Tibial nerve (tissue), 4 donors: ENCODE results near the gene OSBPL8. TPM values are rescaled to one million over a fixed set of nuclear protein-coding genes. Genes with fewer than 3 reads are reported as not detected.
A peak's percentile ranks its signal among the peaks of the same experiment; 100 is the strongest.

ENCODE experiments used
- DNase-seq, 2 donors: peaks; one replicate each; pipeline ENCODE4 v3.0.0-alpha.2; 2019; ENCODE audit warnings: low spot score in 2 of 2
- H3K27ac ChIP-seq, 4 donors: fragments of 200-600 bp; sonication (generic) in 3 of 4; one replicate each; pipeline ENCODE4 v1.5.1; 2017 to 2019; ENCODE audit warnings: mild to moderate bottlenecking in 1 of 4
- H3K27me3 ChIP-seq, 2 donors: fragments of 200-600 bp; sonication (generic) in 1 of 2; one replicate each; pipeline versions ENCODE4 v1.5.1 to v1.6.0; 2017 to 2019
- H3K36me3 ChIP-seq, 3 donors: fragments of 200-600 bp; sonication (generic); one replicate each; pipeline ENCODE4 v1.5.1; 2018 to 2019
- H3K4me1 ChIP-seq, 4 donors: fragments of 200-600 bp; sonication (generic) in 3 of 4; one replicate each; pipeline ENCODE4 v1.5.1; 2017 to 2019
- H3K4me3 ChIP-seq, 4 donors: fragments of 200-600 bp; sonication (generic) in 3 of 4; one replicate each; pipeline ENCODE4 v1.5.1; 2017 to 2019; ENCODE audit warnings: mild to moderate bottlenecking in 1 of 4, moderate library complexity in 1 of 4
- H3K9me3 ChIP-seq, 4 donors: fragments of 200-600 bp; sonication (generic) in 3 of 4; one replicate each; pipeline ENCODE4 v1.5.1; 2017 to 2019
- EP300 ChIP-seq, 2 donors: sonication (generic); formaldehyde crosslinking; IDR thresholded peaks; one replicate each; pipeline ENCODE4 v1.6.1; 2017; ENCODE audit warnings: antibody characterized with exemption in 2 of 2, mild to moderate bottlenecking in 1 of 2
- POLR2A ChIP-seq, 2 donors: fragments of 450-650 bp; IDR thresholded peaks; one replicate each; pipeline ENCODE4 v1.6.1; 2017; ENCODE audit warnings: antibody characterized with exemption in 2 of 2, mild to moderate bottlenecking in 2 of 2, moderate library complexity in 2 of 2
- WGBS, 2 donors: methylation state at CpG; one replicate each; pipeline ENCODE4 v1.1.5; 2018; 5-methylcytosine and 5-hydroxymethylcytosine counted together
- total RNA-seq, 4 donors: library from RNA; depleted of rRNA; stranded (reverse); fragments of >200 nt; gene quantifications; one replicate each; pipeline ENCODE4 v1.1.0, GENCODE V29; 2016
- TF ChIP-seq, protein P1 (sequence below), 5 experiments: fragments of 200-600 bp in 3 of 5; fragments of 450-650 bp in 2 of 5; sonication (generic) in 3 of 5; IDR thresholded peaks; one replicate each; pipeline ENCODE4 v1.5.1; 2016 to 2019; ENCODE audit warnings: antibody characterized with exemption in 5 of 5, mild to moderate bottlenecking in 3 of 5, moderate library complexity in 2 of 5

The OSBPL8 gene
- total RNA-seq, 4 donors from 2014 or later = 90.9 to 151 (median 119) TPM

DNA sequence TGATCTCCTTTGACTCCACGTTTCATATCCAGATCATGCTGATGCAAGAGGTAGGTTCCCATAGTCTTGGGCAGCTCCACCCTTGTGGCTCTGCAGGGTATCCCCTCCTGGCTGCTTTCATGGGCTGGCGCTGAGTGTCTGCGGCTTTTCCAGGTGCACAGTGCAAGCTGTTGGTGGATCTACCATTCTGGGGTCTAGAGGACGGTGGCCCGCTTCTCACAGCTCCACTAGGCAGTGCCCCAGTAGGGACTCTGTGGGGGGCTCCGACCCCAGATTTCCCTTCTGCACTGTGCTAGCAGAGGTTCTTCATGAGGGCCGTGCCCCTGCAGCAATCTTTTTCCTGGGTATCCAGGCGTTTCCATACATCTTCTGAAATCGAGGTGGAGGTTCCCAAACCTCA, 199.3 kb downstream of the OSBPL8 start:
- no peak for DNase-seq
- TF ChIP-seq, protein P1, sequence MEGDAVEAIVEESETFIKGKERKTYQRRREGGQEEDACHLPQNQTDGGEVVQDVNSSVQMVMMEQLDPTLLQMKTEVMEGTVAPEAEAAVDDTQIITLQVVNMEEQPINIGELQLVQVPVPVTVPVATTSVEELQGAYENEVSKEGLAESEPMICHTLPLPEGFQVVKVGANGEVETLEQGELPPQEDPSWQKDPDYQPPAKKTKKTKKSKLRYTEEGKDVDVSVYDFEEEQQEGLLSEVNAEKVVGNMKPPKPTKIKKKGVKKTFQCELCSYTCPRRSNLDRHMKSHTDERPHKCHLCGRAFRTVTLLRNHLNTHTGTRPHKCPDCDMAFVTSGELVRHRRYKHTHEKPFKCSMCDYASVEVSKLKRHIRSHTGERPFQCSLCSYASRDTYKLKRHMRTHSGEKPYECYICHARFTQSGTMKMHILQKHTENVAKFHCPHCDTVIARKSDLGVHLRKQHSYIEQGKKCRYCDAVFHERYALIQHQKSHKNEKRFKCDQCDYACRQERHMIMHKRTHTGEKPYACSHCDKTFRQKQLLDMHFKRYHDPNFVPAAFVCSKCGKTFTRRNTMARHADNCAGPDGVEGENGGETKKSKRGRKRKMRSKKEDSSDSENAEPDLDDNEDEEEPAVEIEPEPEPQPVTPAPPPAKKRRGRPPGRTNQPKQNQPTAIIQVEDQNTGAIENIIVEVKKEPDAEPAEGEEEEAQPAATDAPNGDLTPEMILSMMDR (IDR thresholded peaks at IDR 0.05) = no peak
- TF ChIP-seq EP300 (IDR thresholded peaks at IDR 0.05) (no peak), POLR2A (IDR thresholded peaks at IDR 0.05) (no peak)
- H3K4me3 ChIP-seq = no peak overlapping the region
- H3K27me3 ChIP-seq = no peaks in the 10 kb centered on the region
- no peaks in the 10 kb centered on the region for H3K4me1 ChIP-seq
- H3K9me3 ChIP-seq = peaks cover 0 to 8% (median 1%) of the 10 kb centered on the region in 4 donors
- 95 to 98% methylated on average over 7 to 9 of the region's 9 CpGs for WGBS, 2 donors
- H3K36me3 ChIP-seq = peaks cover 0 to 55% (median 0%) of the 10 kb centered on the region in 3 donors
- H3K27ac ChIP-seq = no peak overlapping the region

GRCh38 chr12:76356071-76356470, 203.5 kb downstream of the OSBPL8 start:
- H3K27me3 ChIP-seq = no peaks in the 10 kb centered on the region
- H3K4me1 ChIP-seq = no peaks in the 10 kb centered on the region
- no peak overlapping the region for H3K4me3 ChIP-seq
- TF ChIP-seq EP300 (IDR thresholded peaks at IDR 0.05) (no peak), POLR2A (IDR thresholded peaks at IDR 0.05) (no peak)
- TF ChIP-seq, protein P1 (IDR thresholded peaks at IDR 0.05) = no peak
- peak overlapping the region in 1 of 4 donors; percentile 11 for H3K27ac ChIP-seq
- H3K9me3 ChIP-seq = no peaks in the 10 kb centered on the region
- WGBS, 2 donors = 50 to 70% methylated on average over 1 of the region's 1 CpG
- peaks cover 0 to 37% (median 0%) of the 10 kb centered on the region in 3 donors for H3K36me3 ChIP-seq
- DNase-seq = no peak

GRCh38 chr12:76348079-76348901, 211.3 kb downstream of the OSBPL8 start, which contains the start of gene BBS10:
BBS10 (minus strand) TSS chr12:76348415; CDS start chr12:76348358, 57 bp downstream.
- Histone ChIP-seq H3K27ac (peak within 1 kb of the TSS; percentile 60 to 95 (median 88)), H3K36me3 (no peaks in the 10 kb centered on the region), H3K4me3 (peak within 1 kb of the TSS; percentile 47 to 87 (median 68)), H3K4me1 (peaks cover 0 to 39% (median 16%) of the 10 kb centered on the region in 4 donors), H3K9me3 (no peaks in the 10 kb centered on the region), H3K27me3 (no peaks in the 10 kb centered on the region)
- TF ChIP-seq EP300 (IDR thresholded peaks at IDR 0.05) = peak; percentile 16 to 82
- TF ChIP-seq POLR2A (IDR thresholded peaks at IDR 0.05) = peak; percentile 62 to 66
- TF ChIP-seq, protein P1 (IDR thresholded peaks at IDR 0.05) = peak; percentile 16 to 70 (median 32)
- DNase-seq = peak; percentile 71 to 75
- 1% methylated on average over 48 to 49 of the region's 49 CpGs for WGBS, 2 donors

DNA sequence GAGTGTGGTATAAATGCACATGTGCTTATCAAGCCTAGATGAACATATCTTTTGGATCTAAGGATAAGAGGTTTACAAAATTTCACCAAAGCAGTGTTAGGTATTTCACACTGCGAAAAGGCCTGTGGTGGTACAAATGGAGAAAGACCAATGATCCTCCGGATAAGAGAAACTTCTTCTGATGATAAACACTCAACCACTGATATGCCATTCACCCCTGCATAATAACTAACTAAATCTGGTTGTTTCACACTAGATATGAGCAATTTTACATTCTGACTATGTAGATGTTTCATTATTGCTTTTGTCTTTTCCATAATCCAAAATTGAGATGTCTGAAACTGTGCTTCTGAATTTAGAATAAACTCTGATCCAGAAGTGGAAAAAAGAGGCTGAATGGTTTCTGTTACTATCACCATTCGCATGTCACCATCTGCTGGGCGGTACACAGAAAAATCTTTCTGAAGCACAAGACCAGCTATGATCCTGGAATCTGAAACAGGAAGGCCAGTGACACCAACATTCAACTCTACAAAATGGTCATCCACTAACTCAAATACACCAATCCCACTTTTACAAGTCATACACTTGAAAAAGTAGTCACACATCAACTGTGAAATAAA, 212.7 kb downstream of the OSBPL8 start:
- TF ChIP-seq, protein P1 (IDR thresholded peaks at IDR 0.05) = peak in 4 of 5 experiments; percentile 18 to 50 (median 28)
- TF ChIP-seq EP300 (IDR thresholded peaks at IDR 0.05) = no peak
- Histone ChIP-seq H3K36me3 (no peaks in the 10 kb centered on the region), H3K9me3 (no peaks in the 10 kb centered on the region), H3K4me3 (peak overlapping the region in 3 of 4 donors; percentile 47 to 87 (median 64)), H3K4me1 (peaks cover 0 to 39% (median 16%) of the 10 kb centered on the region in 4 donors), H3K27me3 (no peaks in the 10 kb centered on the region), H3K27ac (peak overlapping the region; percentile 37 to 95 (median 88))
- WGBS, 2 donors = 47 to 51% methylated on average over 4 of the region's 4 CpGs
- peak in 1 of 2 donors; percentile 55 for DNase-seq
